GM11168 (cell line): ENCODE results near the gene CENPK.

Experiments used
- in situ Hi-C: fragments of 300-500 bp; cut with MboI; formaldehyde crosslinking; loops from one replicate; pipeline ENCODE4 v1.12.0; 2022; ENCODE audit warnings: low sequenced_read_pairs; ENCODE audit not compliant: unreplicated experiment

Gene CENPK

DNA sequence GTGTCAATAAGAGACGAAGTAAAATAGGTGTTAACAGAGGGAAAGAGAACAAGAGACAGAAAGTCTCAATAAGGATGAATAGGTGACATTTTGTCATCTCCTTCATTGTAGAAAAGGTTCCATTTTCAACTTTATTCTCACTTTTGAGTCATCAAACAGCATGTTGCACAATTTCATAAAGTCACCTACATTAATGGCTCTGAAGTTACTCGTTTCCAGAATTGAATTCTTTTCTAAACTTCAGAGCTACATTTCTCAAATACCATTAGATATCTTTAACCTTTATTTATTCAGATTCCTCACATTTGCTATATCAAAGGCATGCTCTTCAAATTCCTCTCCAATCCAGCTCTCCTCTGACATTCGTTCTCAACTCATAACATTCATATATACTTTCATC, 94.3 kb downstream of the CENPK start:
- in situ Hi-C loops = no loop called here
